Muscle of arm (tissue), 12 donors: ENCODE results near the gene NCOA7. TPM values are rescaled to one million over a fixed set of nuclear protein-coding genes. Genes with fewer than 3 reads are reported as not detected.
A peak's percentile ranks its signal among the peaks of the same experiment; 100 is the strongest.
"Not testable (repeated sequence)": the region's sequence is repeated elsewhere in the genome, so short reads cannot be mapped to it uniquely, and the experiment has no call there.

Experiments used
- DNase-seq: peaks from one replicate; pipeline ENCODE4 v3.0.0-alpha.2; 2013
- polyA plus RNA-seq, 12 donors: library from polyadenylated mRNA; unstranded; fragments of 120-200 nt; gene quantifications; one replicate each; pipeline ENCODE4 v1.2.1, GENCODE V29; 2013; ENCODE audit not compliant: insufficient read length in 12 of 12

The NCOA7 gene
- polyA plus RNA-seq, 12 donors: 6.1 to 21.5 (median 9.1) TPM; not detected in 1

DNA sequence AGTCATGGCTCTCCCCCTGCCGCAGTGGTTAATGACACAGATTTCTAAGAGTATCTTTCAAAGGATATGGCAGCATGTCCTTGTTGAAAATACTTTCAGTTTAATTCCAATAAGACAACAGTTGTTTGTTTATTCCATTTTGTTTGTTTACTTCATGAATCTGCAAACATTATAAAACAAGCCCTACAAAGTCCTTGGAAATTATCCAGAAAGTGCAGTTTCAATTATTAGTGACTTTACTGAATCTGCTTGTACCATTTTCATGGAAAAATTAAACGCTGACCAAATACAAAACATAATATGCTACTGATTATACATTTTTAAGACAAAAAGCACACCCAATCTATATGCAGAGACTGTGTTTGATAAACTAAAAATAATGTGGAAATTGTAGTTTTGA lies 38.0 kb upstream of the NCOA7 start:
- no peak for DNase-seq

DNA sequence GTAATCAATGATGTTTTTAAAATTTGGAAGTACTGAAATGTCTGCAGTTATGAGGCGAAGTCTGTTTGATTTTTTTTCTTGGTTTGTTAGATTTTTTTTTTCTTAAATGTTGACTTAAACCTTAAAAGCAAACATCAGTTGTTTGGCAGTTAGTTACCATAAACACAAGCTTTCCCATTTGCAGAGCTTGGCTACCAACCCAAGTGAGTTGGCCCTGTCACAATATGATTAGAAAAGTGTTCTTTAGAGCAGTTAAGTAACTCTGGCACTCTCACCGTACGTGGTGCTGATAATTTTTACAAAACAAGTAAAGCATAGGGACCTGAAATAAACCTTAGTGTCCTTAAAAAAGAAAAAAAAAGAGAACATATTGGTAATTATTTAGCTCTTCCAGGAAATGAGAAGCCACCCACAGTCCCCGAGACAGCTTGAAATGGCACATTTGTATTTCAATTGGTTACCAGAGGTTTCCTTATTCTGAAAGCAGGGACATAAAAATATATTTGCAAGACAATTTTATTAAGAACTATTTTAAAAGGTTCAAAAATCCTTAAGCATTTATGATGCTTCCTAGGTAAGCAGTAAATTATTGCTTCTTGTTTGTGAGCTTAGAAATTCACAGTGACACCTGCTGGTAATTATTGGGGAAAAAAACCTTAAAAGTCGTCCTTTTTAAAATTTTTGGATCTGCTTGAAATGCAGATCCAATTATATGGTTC lies 37.4 kb upstream of the NCOA7 start:
- DNase-seq: no peak

DNA sequence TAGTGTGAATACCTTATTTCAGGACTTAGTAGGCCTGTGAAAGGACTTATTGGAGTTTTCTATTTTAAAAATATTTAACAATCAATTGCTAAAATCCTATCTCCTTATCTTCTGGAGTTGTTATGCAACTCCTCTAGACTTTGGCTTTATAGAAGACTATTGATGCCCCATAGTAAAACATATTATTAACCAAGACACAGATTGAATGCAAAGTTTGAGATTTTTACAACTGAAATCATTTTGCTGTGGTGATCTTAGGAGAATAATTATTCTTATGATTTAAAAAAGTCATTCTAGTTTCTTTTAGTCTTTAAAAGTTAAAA lies 36.9 kb upstream of the NCOA7 start:
- no peak for DNase-seq

DNA sequence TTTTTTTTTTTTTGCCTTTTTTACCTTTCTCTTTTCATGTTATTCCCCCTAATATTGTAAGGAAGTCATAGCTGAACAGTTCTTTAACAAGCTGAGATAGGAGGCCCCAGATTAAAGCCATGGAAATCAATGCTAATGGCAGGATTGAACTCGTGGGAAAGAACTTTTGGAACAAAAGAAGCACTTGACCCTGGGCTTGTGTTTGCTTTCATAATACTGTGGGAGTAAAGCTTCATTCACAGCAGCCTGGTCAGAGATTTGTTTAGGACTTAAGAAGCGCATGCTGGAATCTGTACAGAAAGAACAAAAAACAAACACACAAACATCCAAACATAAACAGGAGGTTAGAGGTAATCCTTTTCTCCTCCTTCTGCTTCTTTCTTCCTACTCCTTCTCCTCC lies 36.2 kb upstream of the NCOA7 start:
- DNase-seq: no peak

GRCh38 chr6:125759184-125759902 lies 31.4 kb upstream of the NCOA7 start:
- no peak for DNase-seq

DNA sequence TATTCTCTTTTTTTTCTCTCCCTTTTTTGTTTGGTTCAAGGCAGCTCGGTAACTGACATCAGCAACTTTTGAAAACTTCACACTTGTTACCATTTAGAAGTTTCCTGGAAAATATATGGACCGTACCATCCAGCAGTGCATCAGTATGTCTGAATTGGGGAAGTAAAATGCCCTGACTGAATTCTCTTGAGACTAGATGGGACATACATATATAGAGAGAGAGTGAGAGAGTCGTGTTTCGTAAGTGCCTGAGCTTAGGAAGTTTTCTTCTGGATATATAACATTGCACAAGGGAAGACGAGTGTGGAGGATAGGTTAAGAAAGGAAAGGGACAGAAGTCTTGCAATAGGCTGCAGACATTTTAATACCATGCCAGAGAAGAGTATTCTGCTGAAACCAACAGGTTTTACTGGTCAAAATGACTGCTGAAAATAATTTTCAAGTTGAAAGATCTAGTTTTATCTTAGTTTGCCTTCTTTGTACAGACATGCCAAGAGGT lies 30.8 kb upstream of the NCOA7 start:
- DNase-seq: no peak

DNA sequence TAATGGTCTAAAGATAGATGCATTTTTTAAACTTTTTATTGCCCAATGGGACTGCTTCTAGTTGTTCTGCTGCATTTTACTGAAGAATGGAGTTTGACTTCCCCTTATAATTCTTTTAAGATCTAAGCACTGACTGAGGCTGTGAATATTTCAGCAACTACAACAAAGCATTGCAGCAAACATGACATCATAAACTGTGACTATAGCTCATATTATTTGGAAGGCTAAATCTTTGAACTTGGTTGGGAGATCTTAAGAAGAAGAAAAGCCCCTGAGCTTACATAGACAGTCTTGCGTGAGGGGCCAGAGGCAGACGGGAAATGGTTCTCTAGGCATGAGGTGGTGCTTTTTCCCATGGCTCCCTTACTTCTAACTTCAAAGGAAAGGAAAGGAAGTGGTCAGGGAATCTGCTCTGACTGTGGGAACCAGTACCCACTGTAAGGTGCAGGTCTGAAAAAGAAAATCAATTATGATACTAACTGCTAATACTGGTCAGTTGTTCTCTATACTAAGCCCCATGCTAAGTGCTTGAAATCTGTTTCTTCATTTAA lies 26.6 kb upstream of the NCOA7 start:
- no peak for DNase-seq

- DNase-seq: no peak
These were observed 24.8 kb upstream of the NCOA7 start for GRCh38 chr6:125765944-125766343.

DNA sequence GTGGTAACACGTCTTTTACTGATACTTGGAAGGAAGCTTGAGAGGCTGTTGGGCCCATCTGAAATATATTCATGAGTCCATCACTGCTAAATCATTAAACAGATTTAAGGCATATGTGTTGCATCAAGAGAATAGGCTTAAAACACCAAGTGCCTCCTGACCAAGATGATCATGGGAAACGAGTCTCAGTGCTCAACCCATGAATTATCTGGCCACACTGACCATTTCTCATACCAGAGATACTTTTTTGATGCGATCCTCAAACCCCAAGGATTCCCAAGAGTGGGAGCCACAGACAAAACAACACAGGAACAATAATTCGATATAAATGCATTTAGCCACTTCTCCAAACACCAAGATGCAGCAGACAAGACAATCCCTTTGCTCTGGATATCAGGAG lies 24.1 kb upstream of the NCOA7 start:
- DNase-seq: no peak

DNA sequence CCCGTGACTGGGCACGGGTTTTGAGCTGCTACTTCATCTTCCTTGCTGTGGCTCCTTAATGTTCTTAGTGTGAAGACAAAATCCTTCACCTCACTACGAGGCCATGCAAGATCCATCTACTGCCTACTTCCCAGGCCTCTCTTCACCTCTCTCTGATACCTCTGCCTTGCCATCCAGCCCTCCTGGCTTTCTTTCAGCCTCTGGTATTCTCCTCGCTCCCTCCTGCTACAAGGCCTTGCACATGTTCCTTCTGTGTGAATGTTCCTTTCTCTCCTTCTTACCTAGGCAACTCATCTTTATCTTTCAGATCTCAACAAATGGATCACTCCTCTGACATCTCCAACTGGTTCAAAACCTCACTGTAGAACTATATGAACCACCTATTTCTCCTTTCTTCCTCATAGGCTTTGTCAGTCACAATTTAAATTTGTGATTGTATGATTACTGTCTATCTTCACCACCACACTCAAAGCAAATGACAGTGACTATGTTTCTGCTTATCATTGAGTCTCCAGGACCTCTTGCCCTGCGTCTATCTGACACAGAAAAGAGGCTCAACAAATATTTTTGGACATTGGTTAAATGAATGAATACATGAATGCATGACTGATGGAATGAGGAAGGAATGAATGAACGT lies 21.5 kb upstream of the NCOA7 start:
- no peak for DNase-seq

DNA sequence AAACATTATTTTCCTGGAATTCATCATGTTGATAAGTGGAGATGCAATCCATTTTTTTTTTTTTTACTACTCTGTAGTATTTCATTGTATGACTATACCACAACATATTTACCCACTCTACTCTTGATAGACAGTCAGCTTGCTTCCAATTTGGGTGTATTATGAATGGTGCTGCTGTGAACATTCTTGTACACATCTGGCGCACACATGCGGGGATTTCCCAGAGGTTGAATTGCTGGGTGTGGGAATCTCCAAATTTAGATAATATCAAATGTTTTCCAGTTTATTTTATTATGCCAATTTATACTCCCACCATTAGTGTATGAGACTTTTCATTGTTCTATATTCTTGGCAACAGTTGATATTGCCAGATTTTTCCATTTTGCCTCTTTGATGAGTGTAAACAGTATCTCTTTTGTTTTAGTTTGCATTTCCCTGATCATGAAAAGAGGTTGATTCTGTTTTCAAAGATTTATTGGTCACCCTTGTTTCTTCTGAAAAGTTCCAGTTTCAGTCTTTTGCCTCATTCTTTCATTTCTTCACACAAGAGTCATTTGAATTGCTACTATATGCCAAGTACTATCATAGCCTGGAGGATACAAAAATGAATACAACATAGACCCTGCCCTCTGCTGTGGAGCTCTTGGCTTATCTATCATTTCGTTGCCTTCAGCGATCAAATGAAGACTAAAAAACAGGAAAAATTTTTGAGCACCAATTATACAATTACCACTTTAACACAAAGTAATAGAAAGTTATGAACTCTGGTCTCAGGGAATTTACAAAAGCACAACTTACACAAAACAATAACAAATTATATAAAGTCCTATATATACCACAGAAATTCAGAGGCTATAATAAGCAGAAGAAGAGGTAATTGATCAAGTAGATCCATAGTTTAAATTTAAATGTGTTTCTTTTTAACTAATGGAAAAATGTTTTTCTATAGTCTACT lies 17.1 kb upstream of the NCOA7 start:
- no peak for DNase-seq

DNA sequence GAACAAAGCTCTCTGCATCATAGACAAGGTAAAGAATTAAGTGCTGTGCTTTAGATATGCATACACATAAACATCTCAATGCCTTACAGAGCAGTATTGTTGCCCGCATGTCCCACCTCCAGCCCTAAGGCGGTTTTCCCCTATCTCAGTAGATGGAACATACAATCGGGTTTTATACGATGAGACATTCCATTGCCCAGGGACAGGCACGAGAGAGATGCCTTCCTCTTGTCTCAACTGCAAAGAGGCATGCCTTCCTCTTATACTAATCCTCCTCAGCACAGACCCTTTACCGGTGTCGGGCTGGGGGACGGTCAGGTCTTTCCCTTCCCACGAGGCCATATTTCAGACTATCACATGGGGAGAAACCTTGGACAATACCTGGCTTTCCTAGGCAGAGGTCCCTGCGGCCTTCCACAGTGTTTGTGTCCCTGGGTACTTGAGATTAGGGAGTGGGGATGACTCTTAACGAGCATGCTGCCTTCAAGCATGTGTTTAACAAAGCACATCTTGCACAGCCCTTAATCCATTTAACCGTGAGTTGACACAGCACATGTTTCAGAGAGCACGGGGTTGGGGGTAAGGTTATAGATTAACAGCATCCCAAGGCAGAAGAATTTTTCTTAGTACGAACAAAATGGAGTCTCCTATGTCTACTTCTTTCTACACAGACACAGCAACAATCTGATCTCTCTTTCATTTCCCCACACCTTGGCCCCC lies 14.5 kb upstream of the NCOA7 start:
- not testable (repeated sequence) for DNase-seq

GRCh38 chr6:125779924-125780539 lies 10.7 kb upstream of the NCOA7 start:
- DNase-seq: peak; percentile 95

- DNase-seq: peak; percentile 72
These were observed 10.0 kb upstream of the NCOA7 start for GRCh38 chr6:125780540-125781313.

GRCh38 chr6:125781314-125781868 lies 9.4 kb upstream of the NCOA7 start:
- DNase-seq: no peak

DNA sequence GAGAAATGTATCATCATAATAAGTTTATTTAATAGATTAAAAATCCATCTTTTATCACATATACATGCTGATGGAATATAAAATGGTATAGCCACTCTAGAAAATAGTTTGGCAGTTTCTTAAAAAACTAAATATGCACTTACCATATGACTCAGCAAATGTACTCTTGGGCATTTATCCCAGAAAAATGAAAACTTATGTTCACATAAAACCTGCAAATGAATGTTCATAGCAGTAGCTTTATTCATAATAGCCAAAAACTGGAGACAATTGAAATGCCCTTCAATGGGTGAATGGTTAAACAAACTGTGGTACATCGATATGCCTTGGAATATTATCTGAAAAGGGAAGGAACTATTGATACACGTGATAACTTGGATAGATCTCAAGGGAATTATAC lies 6.4 kb upstream of the NCOA7 start:
- DNase-seq: no peak

DNA sequence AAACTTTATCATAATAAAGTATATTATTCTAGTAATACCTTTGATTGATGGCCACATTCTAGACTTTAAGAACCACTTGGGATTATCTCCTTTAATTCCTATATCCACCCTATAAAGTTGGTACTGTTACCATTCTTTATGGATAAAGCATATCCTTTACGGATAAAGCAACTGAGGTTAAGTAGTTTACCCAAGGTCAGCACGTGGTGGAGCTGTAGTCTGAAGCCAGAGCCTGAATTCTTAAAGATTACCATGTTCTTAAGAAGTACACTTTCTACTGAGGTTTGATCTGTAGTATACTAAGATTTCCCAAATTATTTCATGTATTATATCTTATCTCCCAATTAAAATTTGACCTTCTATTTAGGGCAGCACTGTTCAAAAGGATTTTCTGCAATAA lies 3.0 kb upstream of the NCOA7 start:
- no peak for DNase-seq

- no peak for DNase-seq
These were observed 1.6 kb upstream of the NCOA7 start for GRCh38 chr6:125789167-125789566.
